ENCODE results near the gene LIPT1. TPM values are rescaled to one million over a fixed set of nuclear protein-coding genes. Genes with fewer than 3 reads are reported as not detected.

Gene LIPT1
- total RNA-seq, result 10 to 100 TPM in 2 of 3 donors, 1 to 10 TPM in 1; 9.8 to 11.0 (median 10.8) TPM

DNA sequence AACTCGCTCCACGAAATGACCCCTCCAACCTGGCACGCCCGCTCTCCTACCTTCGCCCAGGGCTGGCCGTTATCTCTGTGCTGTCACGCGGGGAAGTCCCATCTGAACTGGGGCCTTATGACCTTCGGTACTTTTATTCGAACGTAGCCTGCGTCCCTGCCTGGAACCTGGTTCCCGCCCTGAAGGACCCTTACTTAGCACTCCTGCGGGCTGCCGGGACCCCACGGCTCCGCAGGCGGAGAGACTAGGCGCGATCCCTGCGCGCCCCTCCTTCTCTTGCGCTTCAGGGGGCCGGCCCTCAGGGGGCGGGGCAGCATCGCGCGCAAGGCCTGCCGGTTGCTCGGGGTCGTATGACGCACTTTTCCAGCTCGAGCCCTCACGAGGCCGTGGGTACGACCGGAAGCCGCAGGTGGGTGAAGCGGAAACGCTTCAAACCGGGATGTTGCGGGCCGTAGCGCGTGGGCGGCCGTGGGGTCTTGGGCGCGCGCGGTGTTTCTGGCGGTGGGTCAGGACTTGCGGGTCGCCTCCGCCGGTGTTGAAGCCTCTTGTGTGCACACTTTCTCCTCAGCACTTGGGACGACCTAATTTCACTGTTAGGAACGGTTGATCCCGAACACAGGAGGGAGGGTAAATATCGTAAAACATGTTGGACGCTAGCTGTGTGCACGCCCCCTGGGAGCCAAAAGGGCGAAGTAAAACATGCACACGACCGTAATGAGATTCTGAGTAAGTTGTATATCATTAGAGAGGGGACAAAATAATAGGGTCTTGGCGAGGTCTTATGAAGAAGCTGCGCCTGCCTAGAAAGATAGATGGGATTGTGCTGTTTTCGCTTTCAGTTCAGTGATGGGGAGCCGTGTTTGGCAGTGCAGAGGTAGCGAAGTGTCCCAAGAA, at the start of gene LIPT1, which contains the start of gene TSGA10:
LIPT1 (plus strand) TSS at position 325 of the 894 bp plus-strand sequence. CDS start 6,991 bp downstream, outside the sequence.
TSGA10 (minus strand) TSS at position 300 of the 894 bp plus-strand sequence. CDS start 45,503 bp downstream, outside the sequence.
- TF ChIP-seq, protein P1, sequence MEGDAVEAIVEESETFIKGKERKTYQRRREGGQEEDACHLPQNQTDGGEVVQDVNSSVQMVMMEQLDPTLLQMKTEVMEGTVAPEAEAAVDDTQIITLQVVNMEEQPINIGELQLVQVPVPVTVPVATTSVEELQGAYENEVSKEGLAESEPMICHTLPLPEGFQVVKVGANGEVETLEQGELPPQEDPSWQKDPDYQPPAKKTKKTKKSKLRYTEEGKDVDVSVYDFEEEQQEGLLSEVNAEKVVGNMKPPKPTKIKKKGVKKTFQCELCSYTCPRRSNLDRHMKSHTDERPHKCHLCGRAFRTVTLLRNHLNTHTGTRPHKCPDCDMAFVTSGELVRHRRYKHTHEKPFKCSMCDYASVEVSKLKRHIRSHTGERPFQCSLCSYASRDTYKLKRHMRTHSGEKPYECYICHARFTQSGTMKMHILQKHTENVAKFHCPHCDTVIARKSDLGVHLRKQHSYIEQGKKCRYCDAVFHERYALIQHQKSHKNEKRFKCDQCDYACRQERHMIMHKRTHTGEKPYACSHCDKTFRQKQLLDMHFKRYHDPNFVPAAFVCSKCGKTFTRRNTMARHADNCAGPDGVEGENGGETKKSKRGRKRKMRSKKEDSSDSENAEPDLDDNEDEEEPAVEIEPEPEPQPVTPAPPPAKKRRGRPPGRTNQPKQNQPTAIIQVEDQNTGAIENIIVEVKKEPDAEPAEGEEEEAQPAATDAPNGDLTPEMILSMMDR (IDR thresholded peaks at IDR 0.05), result peak in 1 of 3 donors; percentile 21
- TF ChIP-seq POLR2A (IDR thresholded peaks at IDR 0.05) (peak; percentile 88), POLR2AphosphoS5 (IDR thresholded peaks at IDR 0.05) (peak; percentile 86 to 96 (median 93))
- H3K27ac ChIP-seq, result peak within 1 kb of the TSS; percentile 95 to 97
- H3K27me3 ChIP-seq, result no peaks in the 10 kb centered on the region
- peak; percentile 89 to 91 for DNase-seq (ENCODE audit: low spot score in 2 of 2)
- no peaks in the 10 kb centered on the region for H3K9me3 ChIP-seq
- H3K36me3 ChIP-seq, result no peaks in the 10 kb centered on the region
- intact Hi-C loops (cut with DNase I; ENCODE audit: low total_unique reads), result no loop called here
- H3K4me1 ChIP-seq, result peaks cover 0 to 5% of the 10 kb centered on the region in 2 donors
- peak within 1 kb of the TSS; percentile 69 to 92 (median 77) for H3K4me3 ChIP-seq

DNA sequence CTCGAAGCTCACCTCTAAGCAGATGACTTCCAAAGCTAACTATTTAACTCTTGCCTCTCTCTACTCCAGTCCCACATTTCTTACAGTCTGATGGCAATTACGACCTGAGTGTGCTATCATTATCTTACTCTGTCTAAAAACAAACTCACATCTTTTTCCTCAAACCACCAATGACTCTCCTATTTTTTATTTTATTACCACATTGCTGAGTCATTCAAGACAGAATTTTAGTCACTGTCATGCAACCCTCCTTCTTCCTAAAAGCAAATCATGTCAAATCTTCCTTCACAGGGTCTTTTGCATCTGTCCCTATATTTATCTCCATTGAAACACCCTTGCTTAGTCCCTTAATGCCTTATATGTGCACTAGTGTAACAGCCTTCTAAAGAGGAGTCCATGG, 47.9 kb upstream of the LIPT1 start:
- no peak overlapping the region for H3K4me3 ChIP-seq
- no peaks in the 10 kb centered on the region for H3K27me3 ChIP-seq
- TF ChIP-seq POLR2AphosphoS5 (IDR thresholded peaks at IDR 0.05) (no peak), POLR2A (IDR thresholded peaks at IDR 0.05) (no peak)
- TF ChIP-seq, protein P1 (IDR thresholded peaks at IDR 0.05), result no peak
- DNase-seq (ENCODE audit: low spot score in 2 of 2), result no peak
- no peaks in the 10 kb centered on the region for H3K4me1 ChIP-seq
- H3K27ac ChIP-seq, result no peak overlapping the region
- intact Hi-C loops (cut with DNase I; ENCODE audit: low total_unique reads), result no loop called here
- H3K36me3 ChIP-seq, result no peaks in the 10 kb centered on the region
- H3K9me3 ChIP-seq, result no peaks in the 10 kb centered on the region

DNA sequence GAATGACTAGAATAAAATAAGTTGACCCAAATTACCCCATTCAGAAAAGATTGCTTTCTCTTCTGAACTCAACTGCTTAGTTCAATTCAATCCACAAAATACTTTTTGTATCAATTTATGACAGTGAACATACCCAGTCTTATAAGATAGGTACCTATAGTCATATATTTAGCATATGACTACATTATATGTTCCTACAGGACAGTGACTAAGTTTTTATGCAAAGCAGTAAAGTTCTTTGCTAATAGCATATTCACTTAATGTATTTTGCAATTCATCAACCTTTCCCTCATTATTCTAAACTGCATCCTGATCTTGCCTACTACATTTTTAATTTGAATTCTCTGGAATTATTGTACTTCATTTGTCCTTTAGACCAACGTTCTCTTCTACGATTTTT, 43.5 kb upstream of the LIPT1 start:
- no peaks in the 10 kb centered on the region for H3K4me1 ChIP-seq
- H3K27me3 ChIP-seq, result no peaks in the 10 kb centered on the region
- no peaks in the 10 kb centered on the region for H3K9me3 ChIP-seq
- DNase-seq (ENCODE audit: low spot score in 2 of 2), result no peak
- intact Hi-C loops (cut with DNase I; ENCODE audit: low total_unique reads), result no loop called here
- H3K36me3 ChIP-seq, result no peaks in the 10 kb centered on the region
- no peak overlapping the region for H3K27ac ChIP-seq
- H3K4me3 ChIP-seq, result no peak overlapping the region
- TF ChIP-seq, protein P1 (IDR thresholded peaks at IDR 0.05), result no peak
- TF ChIP-seq POLR2A (IDR thresholded peaks at IDR 0.05) (no peak), POLR2AphosphoS5 (IDR thresholded peaks at IDR 0.05) (no peak)

DNA sequence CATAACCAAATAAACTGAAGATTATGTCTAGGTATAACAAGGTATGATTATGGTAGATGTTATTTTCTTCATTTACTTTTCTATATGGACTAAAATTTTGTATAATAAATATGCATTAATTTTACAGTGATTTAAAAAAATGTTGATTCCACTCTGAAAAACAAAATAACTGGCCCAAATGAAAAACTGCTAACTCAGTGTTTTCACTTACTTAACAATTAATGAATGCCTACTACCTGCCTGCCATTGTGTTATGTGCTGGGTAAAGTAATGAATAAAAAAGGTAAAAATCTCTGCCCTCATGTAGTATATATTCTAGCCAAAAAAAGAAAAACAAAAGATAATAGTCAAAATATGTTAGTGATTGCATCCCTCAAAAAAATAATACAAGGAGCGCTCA, 42.8 kb upstream of the LIPT1 start:
- Histone ChIP-seq H3K27me3 (no peaks in the 10 kb centered on the region), H3K36me3 (no peaks in the 10 kb centered on the region), H3K4me3 (no peak overlapping the region), H3K27ac (no peak overlapping the region), H3K4me1 (no peaks in the 10 kb centered on the region), H3K9me3 (no peaks in the 10 kb centered on the region)
- intact Hi-C loops (cut with DNase I; ENCODE audit: low total_unique reads), result no loop called here
- no peak for DNase-seq (ENCODE audit: low spot score in 2 of 2)
- TF ChIP-seq, protein P1 (IDR thresholded peaks at IDR 0.05), result no peak
- TF ChIP-seq POLR2AphosphoS5 (IDR thresholded peaks at IDR 0.05), result no peak
- no peak for TF ChIP-seq POLR2A (IDR thresholded peaks at IDR 0.05)

DNA sequence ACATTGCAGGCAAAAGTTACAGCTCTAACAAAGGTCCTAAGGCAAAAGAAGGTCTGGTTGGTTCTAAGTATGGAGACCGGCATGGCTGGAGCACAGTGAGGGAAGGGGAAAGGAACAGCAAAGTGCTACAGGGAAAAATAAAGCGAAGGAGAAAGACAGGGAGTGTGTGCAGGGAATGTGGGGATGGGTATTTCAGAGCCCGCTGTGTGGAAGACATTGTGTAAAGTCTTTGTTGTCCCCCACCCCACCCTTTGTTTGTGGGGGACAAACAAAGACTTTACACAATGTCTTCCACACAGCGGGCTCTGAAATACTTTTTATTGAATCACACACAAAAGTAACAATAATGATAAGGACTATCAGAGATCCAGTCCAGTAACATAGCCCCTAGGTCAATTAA, 42.1 kb upstream of the LIPT1 start:
- TF ChIP-seq, protein P1 (IDR thresholded peaks at IDR 0.05), result no peak
- TF ChIP-seq POLR2AphosphoS5 (IDR thresholded peaks at IDR 0.05) (no peak), POLR2A (IDR thresholded peaks at IDR 0.05) (no peak)
- Histone ChIP-seq H3K36me3 (no peaks in the 10 kb centered on the region), H3K9me3 (no peaks in the 10 kb centered on the region), H3K27me3 (no peaks in the 10 kb centered on the region), H3K4me1 (no peaks in the 10 kb centered on the region), H3K4me3 (no peak overlapping the region), H3K27ac (no peak overlapping the region)
- intact Hi-C loops (cut with DNase I; ENCODE audit: low total_unique reads), result no loop called here
- no peak for DNase-seq (ENCODE audit: low spot score in 2 of 2)
